A673 (cell line): ENCODE results near the gene SMTNL1.

Experiments
- EZH2 ChIP-seq: fragments of 200-600 bp; sonication (generic); IDR thresholded peaks from 2 replicates; pipeline ENCODE4 v1.6.1; 2017; ENCODE audit warnings: borderline replicate concordance, low read depth, mild to moderate bottlenecking, mixed read lengths, antibody characterized with exemption, low read length; ENCODE audit not compliant: poor library complexity, severe bottlenecking
- TF ChIP-seq, protein P1 (sequence below): fragments of 300-800, 200-600 bp; sonication (generic); conservative IDR thresholded peaks from 2 replicates; pipeline ENCODE4 v1.5.1; 2017; ENCODE audit warnings: low read depth, mild to moderate bottlenecking, antibody characterized with exemption, low read length, moderate library complexity, mixed read lengths

DNA sequence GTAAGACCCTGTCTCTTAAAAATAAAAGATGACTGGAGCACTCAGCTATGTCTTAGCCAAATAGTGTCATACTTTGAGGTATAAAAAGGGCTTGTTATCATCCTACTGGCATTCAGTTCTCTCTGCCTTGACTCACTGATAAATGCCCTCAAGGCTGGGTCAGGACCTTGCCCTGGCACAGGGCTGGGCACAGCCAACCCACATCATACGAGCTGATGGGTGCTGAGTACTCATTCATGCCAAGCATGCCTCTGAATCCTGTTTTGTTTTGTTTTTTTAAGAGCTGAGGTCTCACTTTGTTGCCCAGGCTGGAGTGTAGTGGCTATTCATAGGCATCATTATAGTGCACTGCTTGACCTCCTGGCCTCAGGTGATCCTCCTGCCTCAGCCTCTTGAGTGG lies 1.9 kb downstream of the SMTNL1 start:
- TF ChIP-seq, protein P1, sequence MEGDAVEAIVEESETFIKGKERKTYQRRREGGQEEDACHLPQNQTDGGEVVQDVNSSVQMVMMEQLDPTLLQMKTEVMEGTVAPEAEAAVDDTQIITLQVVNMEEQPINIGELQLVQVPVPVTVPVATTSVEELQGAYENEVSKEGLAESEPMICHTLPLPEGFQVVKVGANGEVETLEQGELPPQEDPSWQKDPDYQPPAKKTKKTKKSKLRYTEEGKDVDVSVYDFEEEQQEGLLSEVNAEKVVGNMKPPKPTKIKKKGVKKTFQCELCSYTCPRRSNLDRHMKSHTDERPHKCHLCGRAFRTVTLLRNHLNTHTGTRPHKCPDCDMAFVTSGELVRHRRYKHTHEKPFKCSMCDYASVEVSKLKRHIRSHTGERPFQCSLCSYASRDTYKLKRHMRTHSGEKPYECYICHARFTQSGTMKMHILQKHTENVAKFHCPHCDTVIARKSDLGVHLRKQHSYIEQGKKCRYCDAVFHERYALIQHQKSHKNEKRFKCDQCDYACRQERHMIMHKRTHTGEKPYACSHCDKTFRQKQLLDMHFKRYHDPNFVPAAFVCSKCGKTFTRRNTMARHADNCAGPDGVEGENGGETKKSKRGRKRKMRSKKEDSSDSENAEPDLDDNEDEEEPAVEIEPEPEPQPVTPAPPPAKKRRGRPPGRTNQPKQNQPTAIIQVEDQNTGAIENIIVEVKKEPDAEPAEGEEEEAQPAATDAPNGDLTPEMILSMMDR: no peak
- TF ChIP-seq EZH2: no peak
